DOHH2 (cell line): ENCODE measurements around the gene HBD.

Experiments
- CTCF ChIP-seq: fragments of 200-600 bp; sonication (generic); IDR thresholded peaks from one replicate; pipeline ENCODE4 v1.5.1; 2014; ENCODE audit warnings: antibody characterized with exemption, mild to moderate bottlenecking, low read depth, low read length; ENCODE audit not compliant: poor library complexity, severe bottlenecking
- EZH2phosphoT487 ChIP-seq: fragments of 200-600 bp; sonication (generic); IDR thresholded peaks from 2 replicates; pipeline ENCODE4 v1.6.1; 2017; ENCODE audit warnings: borderline replicate concordance, mild to moderate bottlenecking, antibody characterized with exemption, low read length, moderate library complexity, mixed read lengths

DNA sequence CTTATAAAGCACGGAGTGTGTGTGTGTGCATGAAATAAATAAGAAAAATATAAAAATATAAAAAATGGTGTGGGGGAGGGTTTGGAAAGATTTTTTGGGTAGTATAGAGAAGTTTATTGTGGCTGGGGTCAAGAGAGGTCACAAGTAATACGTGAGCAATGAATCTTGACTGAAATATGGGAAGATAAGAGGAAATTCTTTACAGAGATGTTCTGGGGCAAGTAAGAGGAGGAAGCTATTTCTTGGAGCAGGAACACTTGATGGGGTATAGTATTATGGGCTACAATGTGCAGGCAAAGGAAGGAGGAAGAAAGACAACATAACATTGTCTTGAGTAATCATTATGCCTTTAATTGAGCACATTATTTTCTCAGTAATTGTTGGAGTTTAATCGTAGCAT, 2.1 kb downstream of the HBD start:
- no peak for TF ChIP-seq CTCF
- TF ChIP-seq EZH2phosphoT487, result no peak
